NCI-H146 treated with DMSO at 0.1 percent for 48 hours (cell line): ENCODE data around the gene ADSS2.
A peak's percentile ranks its signal among the peaks of the same experiment; 100 is the strongest.
"Not testable (repeated sequence)": the region's sequence is repeated elsewhere in the genome, so short reads cannot be mapped to it uniquely, and the experiment has no call there.

Source experiments
- DNase-seq: peaks from one replicate; lab custom pipeline; 2025; ENCODE audit not compliant: unreplicated experiment; lab: John Stamatoyannopoulos, UW

ADSS2 gene

GRCh38 chr1:244367399-244368114 is 84.2 kb downstream of the ADSS2 start:
- DNase-seq: no peak

- no peak for DNase-seq
Measured at GRCh38 chr1:244365809-244366208, 85.9 kb downstream of the ADSS2 start.

- not testable (repeated sequence) for DNase-seq
Measured at GRCh38 chr1:244365262-244365661, 86.4 kb downstream of the ADSS2 start.

GRCh38 chr1:244362476-244362875 is 89.2 kb downstream of the ADSS2 start:
- no peak for DNase-seq

- DNase-seq: peak; percentile 80
Measured at GRCh38 chr1:244361764-244362473, 89.8 kb downstream of the ADSS2 start.
